ENCODE measurements around the gene ATN1. TPM values are rescaled to one million over a fixed set of nuclear protein-coding genes. Genes with fewer than 3 reads are reported as not detected.
"Not testable (repeated sequence)": the region's sequence is repeated elsewhere in the genome, so short reads cannot be mapped to it uniquely, and the experiment has no call there.

The ATN1 gene
- total RNA-seq, 1 donor from 2014 or later, result 69.7 TPM

DNA sequence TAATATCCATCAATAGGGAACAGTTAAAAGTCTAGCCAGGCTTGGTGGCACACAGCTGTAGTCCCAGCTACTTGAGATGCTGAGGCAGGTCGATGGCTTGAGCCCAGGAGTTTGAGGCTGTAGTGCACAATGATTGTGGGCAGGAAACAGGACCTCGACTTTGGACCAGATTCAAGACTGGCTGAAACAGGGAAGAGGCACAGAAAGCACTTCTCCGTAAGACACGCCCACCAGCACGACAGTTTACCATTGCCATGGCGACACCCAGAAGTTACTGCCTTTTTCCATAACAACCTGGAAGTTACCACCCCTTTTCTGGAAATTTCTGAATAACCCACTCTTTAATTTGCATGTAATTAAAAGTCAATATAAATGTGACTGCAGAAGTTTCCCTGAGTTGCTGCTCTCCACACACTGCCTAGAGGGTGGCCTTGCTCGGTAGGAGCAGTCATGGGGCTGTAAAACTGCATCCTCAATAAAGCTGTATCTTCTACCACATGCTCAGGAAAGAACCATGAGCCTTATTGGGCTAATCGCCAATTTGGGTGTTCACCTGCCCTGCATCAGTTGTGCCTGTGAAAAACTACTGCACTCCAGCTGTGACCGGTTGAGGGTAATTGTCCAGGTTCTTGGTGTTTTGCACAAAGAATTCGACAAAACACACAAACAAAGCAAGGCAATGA, 27.8 kb upstream of the ATN1 start:
- intact Hi-C loops (cut with DNase I), result no loop called here
- peak; percentile 32 for ATAC-seq (ENCODE audit: poor library complexity)
- DNase-seq, result peak; percentile 72

GRCh38 chr12:6902448-6902847, 25.3 kb upstream of the ATN1 start:
- ATAC-seq (ENCODE audit: poor library complexity) (no peak), DNase-seq (peak; percentile 4)
- intact Hi-C loops (cut with DNase I), result no loop called here

- no peak for ATAC-seq (ENCODE audit: poor library complexity)
- intact Hi-C loops (cut with DNase I), result no loop called here
- no peak for DNase-seq
These were observed 24.0 kb upstream of the ATN1 start for GRCh38 chr12:6903722-6904121.

DNA sequence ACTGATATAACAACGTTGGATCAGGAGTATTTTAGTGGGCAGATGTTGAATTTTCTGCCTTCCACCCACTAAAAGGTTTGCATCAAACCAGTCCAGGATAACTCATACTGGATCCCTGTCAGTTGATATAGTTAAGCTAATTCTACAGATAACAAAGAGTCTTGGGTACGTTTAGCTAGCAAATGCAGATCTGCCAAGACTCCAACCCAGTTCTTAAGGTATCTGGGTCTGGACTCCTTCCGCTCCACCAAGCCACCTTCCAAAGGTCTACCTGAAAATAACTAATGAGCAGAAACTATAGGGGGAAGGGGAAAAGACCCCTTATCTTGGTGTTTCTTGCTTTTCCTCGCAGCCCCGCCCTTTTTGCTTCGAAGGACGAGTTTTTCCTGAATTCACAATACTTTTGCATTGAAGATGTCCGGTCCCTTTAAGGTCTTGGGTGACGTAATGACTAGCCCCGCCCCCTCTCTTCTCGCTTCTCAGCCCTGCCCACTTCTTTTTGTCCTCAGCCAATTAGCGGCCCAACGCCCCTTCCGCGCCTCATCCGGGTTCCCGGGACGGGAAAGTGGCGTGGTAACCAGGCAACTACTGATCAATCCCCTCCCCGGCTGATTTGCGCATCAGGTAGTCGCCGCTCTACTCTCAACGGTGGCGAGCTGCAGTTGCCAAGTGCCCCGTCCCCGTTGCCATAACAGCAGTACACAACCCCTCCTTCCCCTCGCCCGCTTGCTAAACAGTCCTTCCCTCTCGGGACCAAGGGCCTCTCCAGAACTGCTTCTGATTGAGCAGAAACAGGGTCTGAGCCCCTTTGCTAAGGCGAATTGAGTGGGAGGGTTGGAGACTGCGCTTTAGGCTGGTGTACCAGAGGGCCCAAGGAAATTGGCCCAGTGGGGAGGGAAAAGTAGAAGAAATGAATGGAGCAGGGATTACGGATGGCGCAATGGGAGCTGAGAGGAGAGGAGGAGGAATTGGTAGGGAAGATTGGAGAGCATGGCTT, 23.2 kb upstream of the ATN1 start, which contains the start of gene LRRC23:
LRRC23 (plus strand) TSS at position 543 of the 997 bp plus-strand sequence. CDS start 812 bp downstream, outside the sequence.
- intact Hi-C loops (cut with DNase I), result no loop called here
- peak; percentile 98 for ATAC-seq (ENCODE audit: poor library complexity)

DNA sequence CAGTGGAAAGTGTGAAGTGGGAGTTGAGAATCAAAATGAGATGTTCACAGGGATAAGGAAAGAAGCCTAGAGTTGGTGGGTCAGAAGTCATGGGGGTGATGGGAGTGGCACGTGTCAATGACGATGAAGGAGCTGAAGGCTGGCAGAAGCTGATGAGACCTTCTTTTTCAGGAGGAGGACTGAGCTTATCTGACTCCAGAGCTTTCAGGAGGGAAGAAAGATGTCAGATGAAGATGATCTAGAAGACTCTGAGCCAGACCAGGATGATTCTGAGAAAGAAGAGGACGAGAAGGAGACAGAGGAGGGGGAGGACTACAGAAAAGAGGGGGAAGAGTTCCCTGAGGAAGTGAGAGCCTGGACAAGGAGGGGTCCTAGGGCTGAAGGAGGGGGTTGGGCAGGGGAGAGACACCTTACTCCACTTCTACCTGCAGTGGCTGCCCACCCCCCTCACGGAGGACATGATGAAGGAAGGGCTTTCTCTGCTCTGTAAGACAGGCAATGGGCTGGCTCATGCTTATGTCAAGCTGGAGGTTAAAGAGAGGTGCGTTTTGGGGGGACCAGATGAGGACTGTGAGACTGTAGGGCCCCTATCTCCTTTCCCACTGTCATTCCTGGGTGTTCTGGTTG, 22.2 kb upstream of the ATN1 start:
- ATAC-seq (ENCODE audit: poor library complexity) (no peak), DNase-seq (no peak)
- intact Hi-C loops (cut with DNase I), result no loop called here

More for the DNA sequence above, 23.2 kb upstream of the ATN1 start, which contains the start of gene LRRC23:
- DNase-seq, result peak; percentile 98

GRCh38 chr12:6908141-6908540, 19.6 kb upstream of the ATN1 start:
- intact Hi-C loops (cut with DNase I); ATAC-seq (ENCODE audit: poor library complexity): not testable (repeated sequence)
- peak; percentile 38 for DNase-seq

GRCh38 chr12:6909421-6910145, 18.2 kb upstream of the ATN1 start:
- intact Hi-C loops (cut with DNase I), result no loop called here
- ATAC-seq (ENCODE audit: poor library complexity) (no peak), DNase-seq (peak; percentile 2)

DNA sequence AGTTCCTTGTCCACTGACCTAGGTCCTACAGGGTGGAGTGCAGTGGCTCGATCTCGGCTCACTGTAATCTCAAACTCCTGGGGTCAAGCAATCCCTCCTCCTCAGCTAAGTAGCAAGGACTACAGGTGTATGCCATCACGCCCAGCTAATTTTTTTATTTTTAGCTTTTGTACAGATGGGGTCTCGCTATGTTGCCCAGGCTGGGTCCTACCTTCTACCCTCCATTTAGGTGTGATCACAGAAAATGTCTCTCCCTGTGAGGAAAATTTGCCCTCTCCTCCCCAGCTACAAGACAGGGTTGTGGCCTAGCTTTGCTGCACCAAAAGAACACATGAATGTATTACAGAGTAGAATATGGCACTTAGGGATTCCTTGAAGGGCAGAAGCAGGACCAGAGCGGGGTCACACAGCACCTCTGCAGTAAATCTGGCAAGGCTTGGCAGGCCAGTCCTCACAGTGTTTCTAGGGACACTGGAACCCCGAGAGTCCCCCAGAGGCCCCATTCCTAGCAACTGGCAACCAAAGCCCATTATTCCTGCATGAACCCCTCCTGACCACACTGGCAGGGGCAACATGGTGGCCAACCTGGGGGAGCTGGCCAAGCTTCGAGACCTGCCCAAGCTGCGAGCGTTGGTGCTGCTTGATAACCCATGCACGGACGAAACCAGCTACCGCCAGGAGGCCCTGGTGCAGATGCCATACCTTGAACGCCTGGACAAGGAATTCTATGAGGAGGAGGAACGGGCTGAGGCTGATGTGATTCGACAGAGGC, 15.4 kb upstream of the ATN1 start:
- intact Hi-C loops (cut with DNase I), result no loop called here
- ATAC-seq (ENCODE audit: poor library complexity), result no peak
- DNase-seq, result peak; percentile 7

DNA sequence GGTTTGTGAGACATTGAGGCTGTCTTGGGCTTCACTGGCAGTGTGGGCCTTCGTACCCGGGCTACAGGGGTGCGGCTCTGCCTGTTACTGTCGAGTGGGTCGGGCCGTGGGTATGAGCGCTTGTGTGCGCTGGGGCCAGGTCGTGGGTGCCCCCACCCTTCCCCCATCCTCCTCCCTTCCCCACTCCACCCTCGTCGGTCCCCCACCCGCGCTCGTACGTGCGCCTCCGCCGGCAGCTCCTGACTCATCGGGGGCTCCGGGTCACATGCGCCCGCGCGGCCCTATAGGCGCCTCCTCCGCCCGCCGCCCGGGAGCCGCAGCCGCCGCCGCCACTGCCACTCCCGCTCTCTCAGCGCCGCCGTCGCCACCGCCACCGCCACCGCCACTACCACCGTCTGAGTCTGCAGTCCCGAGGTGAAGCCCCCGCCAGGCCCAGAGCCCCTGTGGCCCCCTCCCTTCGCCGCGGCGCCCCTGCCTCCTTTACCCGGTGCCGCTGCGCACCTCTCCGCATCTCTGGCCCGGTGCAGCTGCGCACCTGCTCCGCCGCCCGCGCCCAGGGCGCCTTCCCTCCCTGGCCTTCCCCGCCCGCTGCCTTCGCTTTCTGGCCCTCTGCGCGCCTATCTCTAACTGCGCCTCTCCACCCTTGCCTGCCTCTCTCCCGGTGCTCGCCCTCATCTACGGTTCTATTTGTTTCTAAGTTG, 13.4 kb upstream of the ATN1 start, which contains the start of gene ENO2:
ENO2 (plus strand) TSS at position 335 of the 701 bp plus-strand sequence. CDS start 1,253 bp downstream, outside the sequence.
- peak; percentile 90 for ATAC-seq (ENCODE audit: poor library complexity)
- intact Hi-C loops (cut with DNase I), result no loop called here
- peak; percentile 81 for DNase-seq

- DNase-seq, result peak; percentile 42
- ATAC-seq (ENCODE audit: poor library complexity), result peak; percentile 19
- intact Hi-C loops (cut with DNase I), result no loop called here
These were observed 12.6 kb upstream of the ATN1 start for GRCh38 chr12:6914947-6915788.

GRCh38 chr12:6915789-6916285, 11.9 kb upstream of the ATN1 start:
- intact Hi-C loops (cut with DNase I), result no loop called here

DNA sequence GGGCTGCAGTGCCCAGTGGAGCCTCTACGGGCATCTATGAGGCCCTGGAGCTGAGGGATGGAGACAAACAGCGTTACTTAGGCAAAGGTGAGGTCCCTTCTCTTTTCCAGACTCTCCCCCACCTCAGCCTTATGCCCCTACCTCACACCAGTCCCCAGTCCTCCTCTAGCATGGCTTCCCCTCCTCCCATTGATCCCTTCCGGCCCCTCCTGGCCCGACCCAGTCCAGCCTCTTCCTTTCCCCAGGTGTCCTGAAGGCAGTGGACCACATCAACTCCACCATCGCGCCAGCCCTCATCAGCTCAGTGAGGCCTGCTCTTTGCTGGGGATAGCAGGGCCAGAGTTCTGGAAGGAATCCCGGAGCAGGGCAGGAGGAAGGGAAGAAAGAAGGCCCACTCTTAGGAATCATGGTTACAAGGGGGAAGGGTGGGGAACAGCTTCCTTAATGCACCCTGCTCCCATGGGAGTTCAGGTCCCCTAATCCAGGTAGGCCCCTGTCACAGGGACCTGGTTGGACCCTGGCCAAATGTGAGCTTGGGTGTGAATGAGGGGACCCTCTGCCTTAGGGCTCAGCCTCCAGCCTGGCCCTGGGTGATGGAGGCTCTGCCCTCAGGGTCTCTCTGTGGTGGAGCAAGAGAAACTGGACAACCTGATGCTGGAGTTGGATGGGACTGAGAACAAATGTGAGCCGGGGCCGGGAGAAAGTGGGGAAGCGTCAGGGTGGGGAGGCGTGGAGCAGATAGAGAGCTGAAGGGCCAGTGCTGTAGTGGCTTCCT, 11.1 kb upstream of the ATN1 start:
- intact Hi-C loops (cut with DNase I), result no loop called here
- DNase-seq (peak; percentile 33), ATAC-seq (ENCODE audit: poor library complexity) (no peak)

More at GRCh38 chr12:6915789-6916285, 11.9 kb upstream of the ATN1 start:
- no peak for DNase-seq
- no peak for ATAC-seq (ENCODE audit: poor library complexity)

DNA sequence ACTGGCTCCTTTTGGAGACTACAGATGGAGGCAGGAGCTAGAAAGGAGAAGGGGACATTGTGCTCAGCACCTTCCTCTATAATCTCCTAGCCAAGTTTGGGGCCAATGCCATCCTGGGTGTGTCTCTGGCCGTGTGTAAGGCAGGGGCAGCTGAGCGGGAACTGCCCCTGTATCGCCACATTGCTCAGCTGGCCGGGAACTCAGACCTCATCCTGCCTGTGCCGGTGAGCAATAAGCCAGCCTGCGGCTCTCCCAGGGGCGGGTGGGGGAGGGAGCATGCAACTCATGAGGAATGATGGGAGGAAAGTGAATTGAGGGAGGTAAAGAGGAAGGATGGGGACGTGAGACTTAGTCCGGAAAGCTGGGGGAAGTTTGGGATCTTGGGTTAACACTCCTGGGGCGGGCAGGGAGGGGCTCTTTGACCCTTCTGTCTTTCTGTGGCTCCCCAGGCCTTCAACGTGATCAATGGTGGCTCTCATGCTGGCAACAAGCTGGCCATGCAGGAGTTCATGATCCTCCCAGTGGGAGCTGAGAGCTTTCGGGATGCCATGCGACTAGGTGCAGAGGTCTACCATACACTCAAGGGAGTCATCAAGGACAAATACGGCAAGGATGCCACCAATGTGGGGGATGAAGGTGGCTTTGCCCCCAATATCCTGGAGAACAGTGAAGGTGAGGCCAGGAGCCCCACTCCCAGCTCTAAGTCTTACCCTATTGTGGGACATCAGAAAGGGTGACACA, 10.1 kb upstream of the ATN1 start:
- DNase-seq (peak; percentile 10), ATAC-seq (ENCODE audit: poor library complexity) (no peak)
- intact Hi-C loops (cut with DNase I), result no loop called here

DNA sequence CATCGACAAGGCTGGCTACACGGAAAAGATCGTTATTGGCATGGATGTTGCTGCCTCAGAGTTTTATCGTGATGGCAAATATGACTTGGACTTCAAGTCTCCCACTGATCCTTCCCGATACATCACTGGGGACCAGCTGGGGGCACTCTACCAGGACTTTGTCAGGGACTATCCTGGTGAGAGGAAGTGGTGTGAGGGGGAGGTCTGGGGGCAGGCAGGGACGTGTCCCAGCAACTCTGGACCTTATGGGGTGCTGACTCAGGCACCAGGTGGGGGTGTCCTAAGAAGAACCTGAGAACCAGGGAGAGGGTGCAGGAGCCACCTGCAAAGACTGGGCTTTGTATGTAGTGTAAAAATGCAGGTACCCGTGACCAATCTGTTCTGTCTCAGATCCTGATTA, 8.2 kb upstream of the ATN1 start:
- peak; percentile 21 for DNase-seq
- ATAC-seq (ENCODE audit: poor library complexity), result no peak
- intact Hi-C loops (cut with DNase I), result no loop called here

GRCh38 chr12:6921539-6921938, 6.2 kb upstream of the ATN1 start:
- intact Hi-C loops (cut with DNase I), result no loop called here
- ATAC-seq (ENCODE audit: poor library complexity), result no peak
- peak; percentile 32 for DNase-seq

All from Right ventricle myocardium superior (tissue), 1 donor.